ENCODE data around the gene LIPH. TPM values are rescaled to one million over a fixed set of nuclear protein-coding genes. Genes with fewer than 3 reads are reported as not detected.
A peak's percentile ranks its signal among the peaks of the same experiment; 100 is the strongest.

Gene LIPH
- total and polyA plus RNA-seq, 9 donors: 0.05 to 2.1 (median 0.19) TPM

GRCh38 chr3:185549651-185550111, 2.7 kb downstream of the LIPH start:
- DNase-seq: no peak
- H3K27ac ChIP-seq (ENCODE audit: low read length): no peak overlapping the region
- H3K36me3 ChIP-seq (ENCODE audit: control insufficient read depth, insufficient read depth, low read length): no peaks in the 10 kb centered on the region
- H3K4me3 ChIP-seq (ENCODE audit: low read length): no peak overlapping the region
- WGBS (ENCODE audit: insufficient coverage): 43% methylated on average over 1 of the region's 3 CpGs
- no peaks in the 10 kb centered on the region for H3K27me3 ChIP-seq (ENCODE audit: control insufficient read depth, insufficient read depth, low read length)
- H3K4me1 ChIP-seq (ENCODE audit: control insufficient read depth, insufficient read depth, low read length): no peaks in the 10 kb centered on the region
- H3K9me3 ChIP-seq (replicated peaks; ENCODE audit: control insufficient read depth, low read depth, low read length): no peaks in the 10 kb centered on the region

DNA sequence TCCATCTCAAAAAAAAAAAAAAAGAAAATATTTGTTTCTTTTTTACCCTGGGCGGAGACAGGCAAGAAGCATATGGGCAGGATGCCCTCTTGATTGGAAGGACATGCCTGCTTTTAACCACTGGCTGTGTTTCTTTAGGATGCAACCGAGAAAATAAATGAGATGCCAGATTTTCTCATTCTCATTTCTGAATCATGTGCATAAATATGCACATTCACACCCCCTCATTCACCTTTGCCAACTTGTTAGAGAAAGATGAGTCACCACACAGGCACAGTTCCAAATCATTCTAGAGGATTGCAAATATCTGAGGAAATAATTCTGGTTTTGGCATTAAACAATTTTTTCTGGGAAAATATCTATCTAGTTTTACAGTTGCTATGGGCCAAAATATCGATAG, 3.3 kb downstream of the LIPH start:
- peak; percentile 94 for DNase-seq

DNA sequence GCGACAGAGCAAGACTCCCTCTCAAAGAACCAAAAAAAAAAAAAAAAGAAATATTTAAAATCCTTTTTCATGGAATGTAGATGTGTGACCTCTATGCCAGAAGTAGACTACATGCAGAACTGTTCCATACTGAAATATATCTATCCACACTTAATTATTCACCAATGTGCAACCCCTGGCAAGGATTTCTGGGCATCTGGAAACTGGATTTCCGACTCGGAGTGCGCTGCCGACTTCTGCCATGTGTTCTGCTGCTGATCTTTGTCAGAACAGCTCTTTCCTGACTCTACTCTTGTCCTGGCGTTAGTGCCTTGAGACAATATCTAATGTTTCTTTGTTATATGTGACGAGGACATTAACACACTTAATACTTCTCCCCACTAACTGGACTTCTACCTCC, 11.7 kb downstream of the LIPH start:
- WGBS (ENCODE audit: insufficient coverage): 68% methylated on average over 4 of the region's 7 CpGs
- Histone ChIP-seq H3K4me1 (ENCODE audit: control insufficient read depth, insufficient read depth, low read length) (no peaks in the 10 kb centered on the region), H3K27ac (ENCODE audit: low read length) (no peak overlapping the region), H3K36me3 (ENCODE audit: control insufficient read depth, insufficient read depth, low read length) (no peaks in the 10 kb centered on the region), H3K9me3 (replicated peaks; ENCODE audit: control insufficient read depth, low read depth, low read length) (no peaks in the 10 kb centered on the region), H3K27me3 (ENCODE audit: control insufficient read depth, insufficient read depth, low read length) (no peaks in the 10 kb centered on the region), H3K4me3 (ENCODE audit: low read length) (no peak overlapping the region)
- DNase-seq: peak; percentile 57

More for the DNA sequence above, 3.3 kb downstream of the LIPH start:
- Histone ChIP-seq H3K4me1 (ENCODE audit: control insufficient read depth, insufficient read depth, low read length) (no peaks in the 10 kb centered on the region), H3K36me3 (ENCODE audit: control insufficient read depth, insufficient read depth, low read length) (no peaks in the 10 kb centered on the region), H3K4me3 (ENCODE audit: low read length) (no peak overlapping the region), H3K27ac (ENCODE audit: low read length) (no peak overlapping the region), H3K9me3 (replicated peaks; ENCODE audit: control insufficient read depth, low read depth, low read length) (no peaks in the 10 kb centered on the region), H3K27me3 (ENCODE audit: control insufficient read depth, insufficient read depth, low read length) (no peaks in the 10 kb centered on the region)
- no CpG with 5 or more reads among the region's 3 CpGs for WGBS (ENCODE audit: insufficient coverage)

DNA sequence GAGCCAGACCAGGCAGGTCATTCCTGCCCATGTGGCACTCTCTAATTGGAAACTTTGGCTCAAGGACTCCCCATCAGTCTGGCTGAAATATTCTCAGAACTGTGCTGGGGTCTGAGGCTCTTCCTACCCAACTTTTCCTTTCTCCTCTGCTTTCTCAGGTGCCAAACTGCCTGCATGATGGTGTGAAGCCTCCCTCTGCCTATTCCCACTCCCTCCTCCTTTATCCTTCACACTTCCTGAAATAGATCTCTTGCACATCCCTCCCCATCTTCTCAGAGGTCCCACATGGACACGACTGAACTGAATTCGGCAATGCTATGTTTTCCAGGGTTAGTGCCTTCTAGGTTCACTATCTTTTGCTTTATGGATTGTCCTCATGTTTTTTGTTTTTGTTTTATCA, 12.5 kb downstream of the LIPH start:
- H3K4me3 ChIP-seq (ENCODE audit: low read length): no peak overlapping the region
- WGBS (ENCODE audit: insufficient coverage): no CpG with 5 or more reads among the region's 2 CpGs
- H3K36me3 ChIP-seq (ENCODE audit: control insufficient read depth, insufficient read depth, low read length): no peaks in the 10 kb centered on the region
- DNase-seq: no peak
- H3K27me3 ChIP-seq (ENCODE audit: control insufficient read depth, insufficient read depth, low read length): no peaks in the 10 kb centered on the region
- H3K27ac ChIP-seq (ENCODE audit: low read length): no peak overlapping the region
- no peaks in the 10 kb centered on the region for H3K9me3 ChIP-seq (replicated peaks; ENCODE audit: control insufficient read depth, low read depth, low read length)
- H3K4me1 ChIP-seq (ENCODE audit: control insufficient read depth, insufficient read depth, low read length): no peaks in the 10 kb centered on the region

DNA sequence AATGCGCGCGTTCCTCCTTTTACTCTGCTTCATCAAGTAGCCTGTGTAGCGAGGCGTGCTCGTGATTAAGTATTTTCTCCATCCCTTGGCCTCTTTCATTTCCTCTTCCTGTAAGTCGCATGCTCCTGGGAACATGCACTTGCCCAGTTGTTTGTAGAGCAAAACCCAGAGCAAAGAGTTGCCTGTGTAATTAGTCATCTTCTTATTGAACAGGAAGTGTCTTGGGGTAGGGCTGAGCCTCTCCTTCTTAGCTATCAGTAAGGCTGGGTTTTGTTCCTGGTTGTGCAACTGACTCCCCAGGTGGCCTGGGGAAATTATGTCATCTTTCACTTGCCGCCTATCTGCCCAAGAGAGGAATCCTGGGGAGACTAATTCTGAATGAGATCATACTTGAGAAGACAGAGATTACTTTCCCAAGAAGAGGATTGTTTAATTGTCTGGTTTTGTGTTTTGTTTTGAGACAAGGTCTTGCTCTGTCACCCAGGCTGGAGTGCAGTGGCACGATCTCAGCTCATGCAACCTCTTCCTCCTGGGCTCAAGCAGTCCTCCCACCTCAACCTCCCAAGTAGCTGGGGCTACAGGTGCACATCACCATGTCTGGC, 14.9 kb downstream of the LIPH start:
- H3K9me3 ChIP-seq (replicated peaks; ENCODE audit: control insufficient read depth, low read depth, low read length): no peaks in the 10 kb centered on the region
- H3K4me3 ChIP-seq (ENCODE audit: low read length): no peak overlapping the region
- H3K27ac ChIP-seq (ENCODE audit: low read length): no peak overlapping the region
- H3K36me3 ChIP-seq (ENCODE audit: control insufficient read depth, insufficient read depth, low read length): no peaks in the 10 kb centered on the region
- H3K27me3 ChIP-seq (ENCODE audit: control insufficient read depth, insufficient read depth, low read length): no peaks in the 10 kb centered on the region
- peak; percentile 72 for DNase-seq
- WGBS (ENCODE audit: insufficient coverage): 8% methylated on average over 2 of the region's 9 CpGs
- no peaks in the 10 kb centered on the region for H3K4me1 ChIP-seq (ENCODE audit: control insufficient read depth, insufficient read depth, low read length)

DNA sequence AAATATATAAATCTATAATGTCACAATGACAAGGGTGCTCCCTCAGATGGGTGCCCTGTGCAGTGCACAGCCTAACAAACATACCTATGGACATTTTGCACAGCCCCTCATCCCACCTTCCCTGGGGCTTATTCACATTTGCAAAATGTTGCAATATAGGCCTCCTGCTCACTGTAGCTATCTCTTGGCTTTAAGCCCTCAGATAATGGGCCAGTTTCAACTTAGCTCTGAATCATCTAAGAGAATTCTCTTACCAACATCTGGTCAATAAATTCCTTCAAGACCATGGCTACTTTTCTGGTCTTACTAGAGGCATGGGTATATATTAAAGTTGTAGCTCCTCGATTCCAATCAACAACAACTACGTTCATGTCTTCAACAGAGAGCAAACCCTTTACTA, 17.9 kb downstream of the LIPH start:
- Histone ChIP-seq H3K27ac (ENCODE audit: low read length) (no peak overlapping the region), H3K4me1 (ENCODE audit: control insufficient read depth, insufficient read depth, low read length) (no peaks in the 10 kb centered on the region), H3K4me3 (ENCODE audit: low read length) (no peak overlapping the region), H3K27me3 (ENCODE audit: control insufficient read depth, insufficient read depth, low read length) (no peaks in the 10 kb centered on the region), H3K36me3 (ENCODE audit: control insufficient read depth, insufficient read depth, low read length) (no peaks in the 10 kb centered on the region), H3K9me3 (replicated peaks; ENCODE audit: control insufficient read depth, low read depth, low read length) (no peaks in the 10 kb centered on the region)
- DNase-seq: no peak
- WGBS (ENCODE audit: insufficient coverage): no CpG with 5 or more reads among the region's 2 CpGs

- Histone ChIP-seq H3K36me3 (ENCODE audit: control insufficient read depth, insufficient read depth, low read length) (no peaks in the 10 kb centered on the region), H3K27me3 (ENCODE audit: control insufficient read depth, insufficient read depth, low read length) (no peaks in the 10 kb centered on the region), H3K9me3 (replicated peaks; ENCODE audit: control insufficient read depth, low read depth, low read length) (no peaks in the 10 kb centered on the region), H3K4me1 (ENCODE audit: control insufficient read depth, insufficient read depth, low read length) (no peaks in the 10 kb centered on the region), H3K4me3 (ENCODE audit: low read length) (no peak overlapping the region), H3K27ac (ENCODE audit: low read length) (no peak overlapping the region)
- WGBS (ENCODE audit: insufficient coverage): 40% methylated on average over 1 of the region's 5 CpGs
- DNase-seq: no peak
These were observed 19.5 kb downstream of the LIPH start for GRCh38 chr3:185532901-185533300.

GRCh38 chr3:185530856-185531255, 21.5 kb downstream of the LIPH start:
- Histone ChIP-seq H3K9me3 (replicated peaks; ENCODE audit: control insufficient read depth, low read depth, low read length) (no peaks in the 10 kb centered on the region), H3K27me3 (ENCODE audit: control insufficient read depth, insufficient read depth, low read length) (no peaks in the 10 kb centered on the region), H3K36me3 (ENCODE audit: control insufficient read depth, insufficient read depth, low read length) (no peaks in the 10 kb centered on the region), H3K4me1 (ENCODE audit: control insufficient read depth, insufficient read depth, low read length) (no peaks in the 10 kb centered on the region), H3K27ac (ENCODE audit: low read length) (no peak overlapping the region), H3K4me3 (ENCODE audit: low read length) (no peak overlapping the region)
- no CpG with 5 or more reads among the region's 5 CpGs for WGBS (ENCODE audit: insufficient coverage)
- no peak for DNase-seq

GRCh38 chr3:185528532-185528931, 23.9 kb downstream of the LIPH start:
- H3K9me3 ChIP-seq (replicated peaks; ENCODE audit: control insufficient read depth, low read depth, low read length): no peaks in the 10 kb centered on the region
- H3K4me1 ChIP-seq (ENCODE audit: control insufficient read depth, insufficient read depth, low read length): no peaks in the 10 kb centered on the region
- no peak overlapping the region for H3K27ac ChIP-seq (ENCODE audit: low read length)
- no peak overlapping the region for H3K4me3 ChIP-seq (ENCODE audit: low read length)
- no peaks in the 10 kb centered on the region for H3K36me3 ChIP-seq (ENCODE audit: control insufficient read depth, insufficient read depth, low read length)
- DNase-seq: no peak
- no peaks in the 10 kb centered on the region for H3K27me3 ChIP-seq (ENCODE audit: control insufficient read depth, insufficient read depth, low read length)
- 100% methylated on average over 2 of the region's 6 CpGs for WGBS (ENCODE audit: insufficient coverage)

- no peaks in the 10 kb centered on the region for H3K4me1 ChIP-seq (ENCODE audit: control insufficient read depth, insufficient read depth, low read length)
- no peaks in the 10 kb centered on the region for H3K27me3 ChIP-seq (ENCODE audit: control insufficient read depth, insufficient read depth, low read length)
- no peak overlapping the region for H3K27ac ChIP-seq (ENCODE audit: low read length)
- no peak for DNase-seq
- no peaks in the 10 kb centered on the region for H3K9me3 ChIP-seq (replicated peaks; ENCODE audit: control insufficient read depth, low read depth, low read length)
- no peaks in the 10 kb centered on the region for H3K36me3 ChIP-seq (ENCODE audit: control insufficient read depth, insufficient read depth, low read length)
- WGBS (ENCODE audit: insufficient coverage): 78% methylated on average over 5 of the region's 9 CpGs
- H3K4me3 ChIP-seq (ENCODE audit: low read length): no peak overlapping the region
These were observed 25.0 kb downstream of the LIPH start for GRCh38 chr3:185527364-185527763.
